Amniotic stem cell (primary cell): ENCODE results near the gene ZPR1.
"Not testable (repeated sequence)": the region's sequence is repeated elsewhere in the genome, so short reads cannot be mapped to it uniquely, and the experiment has no call there.

Source experiments
- DNase-seq: peaks from one replicate; lab custom pipeline; 2025; lab: John Stamatoyannopoulos, UW

Gene ZPR1

DNA sequence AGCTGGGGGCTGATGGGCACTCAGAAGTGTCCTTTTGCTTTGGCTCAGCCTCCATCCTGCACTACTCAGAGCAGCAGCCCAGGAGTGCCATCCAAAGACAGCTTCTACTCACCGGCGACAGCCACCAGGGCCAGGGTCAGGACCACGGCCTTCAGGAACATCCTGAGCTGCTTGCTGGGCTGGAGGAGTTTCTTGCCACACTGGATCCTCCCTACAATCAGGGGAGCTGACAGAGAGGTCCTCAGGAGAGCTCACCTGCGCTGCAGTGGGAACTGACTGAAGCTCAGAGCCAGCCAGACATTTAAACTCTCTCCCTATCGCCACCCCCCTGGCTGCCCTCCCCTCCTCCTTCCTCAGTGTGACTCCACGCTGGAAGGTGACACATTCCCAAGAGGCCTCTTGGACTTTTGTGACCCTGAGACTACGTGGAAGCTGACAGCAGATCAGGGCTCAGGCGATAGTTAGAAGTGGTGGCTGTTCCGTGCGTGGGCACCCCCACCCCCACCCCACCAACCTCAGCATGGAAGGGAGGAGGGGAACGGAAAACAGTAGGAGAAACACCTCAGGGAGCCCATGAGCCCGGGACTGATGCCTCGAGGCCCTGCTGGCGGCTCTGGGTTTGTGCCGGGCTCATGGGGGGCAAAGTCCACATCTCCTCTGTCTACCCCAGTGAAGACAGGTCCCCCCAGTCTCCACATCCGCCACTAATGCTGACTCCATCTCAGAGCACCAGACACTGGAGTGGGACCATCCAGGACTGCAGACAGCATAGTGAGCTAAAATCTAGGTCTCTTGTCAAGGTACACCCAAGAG lies 35.4 kb upstream of the ZPR1 start, which contains the start of gene APOA4:
APOA4 (minus strand) TSS at position 274 of the 813 bp plus-strand sequence; CDS start at position 161, 113 bp downstream.
- no peak for DNase-seq

- DNase-seq: no peak
Measured at GRCh38 chr11:116822575-116822974, 34.8 kb upstream of the ZPR1 start.

- no peak for DNase-seq
Measured at GRCh38 chr11:116821050-116821918, 33.5 kb upstream of the ZPR1 start.

GRCh38 chr11:116819049-116819448 lies 31.2 kb upstream of the ZPR1 start:
- no peak for DNase-seq

DNA sequence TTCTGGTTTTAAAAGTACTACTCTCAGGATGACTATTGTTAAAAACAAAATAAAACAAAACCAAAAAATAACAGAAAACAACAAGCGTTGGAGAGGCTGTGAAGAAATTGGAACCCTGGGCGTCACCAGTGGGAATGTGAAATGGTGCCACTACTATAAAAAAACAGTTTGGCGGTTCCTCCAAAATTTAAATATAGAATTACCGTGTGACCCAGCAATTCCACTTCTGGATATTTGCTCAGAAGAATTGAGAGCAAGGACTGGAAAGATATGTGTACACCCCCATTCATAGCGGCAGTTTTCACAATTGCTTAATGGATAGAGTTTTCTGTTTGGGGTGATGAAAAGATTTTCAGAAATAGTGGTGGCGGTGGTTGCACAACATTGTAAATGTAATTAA lies 26.7 kb upstream of the ZPR1 start:
- DNase-seq: no peak

GRCh38 chr11:116813781-116814471 lies 26.1 kb upstream of the ZPR1 start:
- no peak for DNase-seq

DNA sequence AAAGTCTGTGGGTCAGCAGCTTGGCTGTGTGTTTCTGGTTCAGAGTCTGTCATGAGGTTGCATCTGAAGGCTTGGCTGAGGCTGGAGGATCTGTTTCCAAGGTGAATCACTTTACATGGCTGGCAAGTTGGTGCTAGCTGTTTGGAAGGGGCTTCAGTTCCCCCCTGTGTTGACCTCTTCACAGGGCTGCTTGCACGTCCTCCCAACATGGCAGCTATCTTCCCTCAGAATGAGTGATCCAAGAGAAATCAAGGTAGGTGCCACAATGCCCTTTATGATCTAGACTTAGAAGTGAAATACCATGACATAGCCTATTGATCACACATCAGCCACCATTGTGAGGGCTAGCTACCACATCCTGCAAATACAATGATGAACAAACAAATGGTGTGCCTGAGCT lies 25.3 kb upstream of the ZPR1 start:
- no peak for DNase-seq

DNA sequence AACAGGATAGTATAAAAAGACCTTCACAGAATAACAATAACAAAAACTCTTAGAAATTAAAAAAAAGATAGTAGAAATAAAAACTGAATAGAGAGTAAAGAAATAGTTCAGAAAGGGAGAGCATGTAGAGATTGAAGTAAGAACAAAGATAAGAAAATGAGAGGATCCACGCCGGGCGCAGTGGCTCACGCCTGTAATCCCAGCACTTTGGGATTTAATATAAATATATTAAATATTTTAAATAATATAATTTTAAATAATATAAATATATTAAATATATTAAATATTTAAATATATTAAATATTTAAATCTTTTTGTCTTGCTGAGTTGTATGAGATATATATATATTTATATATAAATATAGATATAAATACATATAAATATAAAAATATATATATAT lies 24.3 kb upstream of the ZPR1 start:
- no peak for DNase-seq

DNA sequence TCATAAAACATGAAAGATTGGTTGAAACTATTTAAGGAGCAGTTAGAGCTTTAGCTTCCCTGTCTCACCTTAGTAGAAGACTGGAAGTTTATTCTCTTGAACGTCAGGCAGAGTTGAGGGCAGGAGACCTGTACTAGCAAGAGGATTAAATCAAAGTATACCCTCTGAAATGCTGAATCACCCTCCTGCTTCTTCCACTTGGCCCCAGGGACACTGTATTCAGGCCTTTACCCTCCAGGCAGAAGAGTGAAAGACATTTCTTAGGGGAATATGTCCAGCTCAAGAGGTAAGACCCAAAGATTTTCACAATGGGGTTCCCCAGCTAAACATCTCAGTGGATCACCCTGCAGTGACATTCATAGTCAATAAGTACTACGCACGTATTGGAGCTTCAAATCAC lies 23.4 kb upstream of the ZPR1 start:
- no peak for DNase-seq

GRCh38 chr11:116808262-116809175 lies 20.7 kb upstream of the ZPR1 start:
- no peak for DNase-seq

- no peak for DNase-seq
Measured at GRCh38 chr11:116807601-116808261, 19.9 kb upstream of the ZPR1 start.

DNA sequence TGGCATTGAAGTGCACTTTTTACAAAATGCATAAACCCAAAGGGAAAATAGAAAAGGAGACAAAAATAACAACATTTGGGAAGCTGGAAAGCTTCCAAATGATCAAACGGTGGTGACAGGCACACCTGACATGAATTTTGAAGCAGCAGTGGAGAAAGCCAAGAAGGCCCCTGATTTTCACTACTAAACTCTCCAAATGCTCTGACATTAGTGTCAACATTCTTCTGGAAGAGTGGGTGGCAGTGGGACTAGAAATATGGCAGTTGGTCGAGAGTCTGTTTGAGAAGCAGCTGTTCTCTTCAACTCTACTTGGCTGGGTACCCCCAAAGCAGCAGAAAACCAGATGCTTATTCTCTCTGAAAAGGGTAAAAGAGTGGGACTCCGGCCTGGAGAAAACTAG lies 16.2 kb upstream of the ZPR1 start:
- DNase-seq: no peak

- DNase-seq: not testable (repeated sequence)
Measured at GRCh38 chr11:116801662-116802061, 13.8 kb upstream of the ZPR1 start.

- no peak for DNase-seq
Measured at GRCh38 chr11:116800610-116801009, 12.8 kb upstream of the ZPR1 start.

DNA sequence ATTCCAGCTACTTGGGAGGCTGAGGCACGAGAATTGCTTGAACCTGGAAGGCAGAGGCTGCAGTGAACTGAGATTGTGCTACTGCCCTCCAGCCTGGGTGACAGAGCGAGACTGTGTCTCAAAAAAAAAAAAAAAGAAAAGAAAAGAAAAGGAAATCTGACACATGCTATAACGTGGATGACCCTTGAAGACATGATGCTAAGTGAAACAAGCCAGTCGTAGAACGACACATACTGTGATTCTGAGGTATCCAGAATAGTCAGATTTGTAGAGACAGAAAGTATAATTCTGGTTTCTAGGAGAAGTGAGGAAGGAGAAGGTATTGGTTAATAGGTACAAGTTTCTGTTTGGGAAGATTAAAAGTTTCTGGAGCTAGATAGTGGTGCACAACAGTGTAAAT lies 10.5 kb upstream of the ZPR1 start:
- no peak for DNase-seq

- no peak for DNase-seq
Measured at GRCh38 chr11:116797816-116798215, 10.0 kb upstream of the ZPR1 start.

DNA sequence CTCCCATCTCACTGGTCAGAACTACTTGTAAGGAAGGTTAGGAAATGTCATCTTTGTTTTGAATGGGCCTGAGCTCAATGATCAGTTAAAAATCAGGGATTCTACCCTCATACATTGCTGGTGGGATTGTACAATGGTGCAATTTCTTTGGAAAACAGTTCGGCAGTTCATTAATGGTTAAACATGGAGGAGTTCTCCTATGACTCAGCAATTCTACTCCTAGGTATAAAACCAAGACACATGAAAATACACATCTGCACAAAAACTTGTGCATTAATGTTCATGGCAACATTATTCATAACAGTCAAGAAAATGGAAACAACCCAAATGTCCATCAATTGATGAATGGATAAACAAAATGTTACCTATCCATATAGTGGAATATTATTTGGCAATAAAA lies 8.7 kb upstream of the ZPR1 start:
- no peak for DNase-seq

DNA sequence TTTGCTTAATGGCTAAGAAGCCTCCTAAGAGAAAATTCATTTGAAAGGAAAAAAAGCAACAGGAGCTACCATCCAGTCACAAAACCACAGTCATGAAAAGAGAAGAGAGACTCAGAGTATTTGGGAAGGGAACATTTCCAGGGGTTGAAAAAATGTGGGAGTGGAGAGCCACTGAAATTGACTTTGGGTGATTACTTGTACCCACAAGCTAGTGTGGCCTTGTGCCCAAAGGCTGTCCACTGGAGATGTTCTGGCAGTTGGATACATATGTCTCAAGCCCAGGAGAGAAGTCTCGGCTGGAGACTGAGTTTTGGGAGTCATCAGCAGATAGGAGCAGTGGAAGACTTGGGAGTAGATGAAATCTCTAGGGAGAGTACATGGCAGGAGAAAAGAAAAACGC lies 7.0 kb upstream of the ZPR1 start:
- no peak for DNase-seq

- no peak for DNase-seq
Measured at GRCh38 chr11:116793772-116794097, 5.9 kb upstream of the ZPR1 start.

DNA sequence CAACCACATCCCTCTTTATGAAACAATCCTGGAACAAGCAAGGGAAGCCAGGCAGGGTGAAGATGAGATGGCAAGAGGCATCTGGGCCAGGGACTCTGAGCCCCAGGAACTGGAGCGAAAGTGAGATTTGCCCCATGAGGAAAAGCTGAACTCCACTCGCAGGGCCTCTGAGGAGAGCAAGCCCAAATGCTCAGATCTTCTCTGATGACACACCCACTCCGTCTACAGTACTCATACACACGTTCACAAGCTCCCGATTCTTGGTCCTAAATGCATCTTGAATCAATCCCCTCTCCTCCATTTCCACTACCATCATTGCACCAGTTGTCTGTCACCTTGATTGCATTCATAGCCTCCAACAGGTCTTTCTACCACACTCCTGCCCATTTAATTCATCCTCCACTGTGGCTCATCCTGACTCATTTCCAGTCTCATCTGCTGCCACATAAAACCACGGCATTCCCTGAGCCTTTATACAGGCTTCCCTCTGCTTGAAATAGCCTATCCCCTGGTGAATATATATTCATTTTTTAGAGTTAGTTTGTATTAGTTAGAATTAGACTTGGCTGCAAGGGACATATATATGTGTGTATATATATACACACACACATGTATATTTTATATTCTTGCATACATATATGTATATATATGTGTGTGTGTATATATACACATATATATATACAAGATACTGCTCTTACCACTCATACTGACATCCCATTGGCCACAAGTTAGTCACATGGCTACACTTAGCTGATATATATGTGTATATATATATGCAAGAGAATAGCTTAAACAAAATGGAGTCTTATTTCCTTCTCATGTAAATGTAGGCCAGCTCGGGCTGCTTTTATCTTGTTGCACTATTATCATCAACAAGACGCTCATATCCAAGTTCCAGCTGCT lies 5.3 kb upstream of the ZPR1 start:
- peak; percentile 28 for DNase-seq
